HEK293T (cell line): Measurements from ENCODE around the gene DCTD.

Experiments
- CTCF ChIA-PET: fragments of 350-600 bp; formaldehyde crosslinking; extraction: SDS; loops from one replicate; lab custom pipeline; 2021; ENCODE audit warnings: antibody characterized with exemption, inconsistent platforms; lab: Yijun Ruan, JAX
- POLR2A ChIA-PET: fragments of 350-600 bp; formaldehyde crosslinking; extraction: SDS; loops from one replicate; lab custom pipeline; 2020; ENCODE audit warnings: antibody characterized with exemption, inconsistent platforms; lab: Yijun Ruan, JAX
- DNase-seq: peaks from one replicate; pipeline ENCODE4 v3.0.0; 2012; ENCODE audit warnings: mixed read lengths; ENCODE audit errors: extremely low spot score
- ARNT ChIP-seq: fragments of 450-650 bp; IDR thresholded peaks from 2 replicates; pipeline ENCODE4 v1.6.1; 2017; ENCODE audit warnings: mild to moderate bottlenecking
- BHLHE40 ChIP-seq: fragments of 450-650 bp; IDR thresholded peaks from 2 replicates; pipeline ENCODE4 v1.6.1; 2016; ENCODE audit warnings: mild to moderate bottlenecking, moderate library complexity, borderline replicate concordance
- CTBP1 ChIP-seq: fragments of 450-650 bp; IDR thresholded peaks from 2 replicates; pipeline ENCODE4 v1.6.1; 2016; ENCODE audit warnings: borderline replicate concordance
- ELF4 ChIP-seq: fragments of 450-650 bp; IDR thresholded peaks from 2 replicates; pipeline ENCODE4 v1.6.1; 2017; ENCODE audit warnings: antibody characterized with exemption
- FOXA1 ChIP-seq: fragments of 450-650 bp; IDR thresholded peaks from 2 replicates; pipeline ENCODE4 v1.6.1; 2016; ENCODE audit warnings: mild to moderate bottlenecking
- FOXK2 ChIP-seq: fragments of 450-650 bp; IDR thresholded peaks from 2 replicates; pipeline ENCODE4 v1.6.1; 2016; ENCODE audit warnings: mild to moderate bottlenecking
- FOXM1 ChIP-seq: fragments of 450-650 bp; IDR thresholded peaks from 2 replicates; pipeline ENCODE4 v1.6.1; 2017; ENCODE audit warnings: mild to moderate bottlenecking, borderline replicate concordance
- HDGF ChIP-seq: fragments of 450-650 bp; IDR thresholded peaks from 2 replicates; pipeline ENCODE4 v1.6.1; 2017; ENCODE audit warnings: antibody characterized with exemption, borderline replicate concordance
- L3MBTL2 ChIP-seq: fragments of 450-650 bp; conservative IDR thresholded peaks from 2 replicates; pipeline ENCODE4 v1.6.1; 2016; ENCODE audit warnings: mild to moderate bottlenecking
- LEF1 ChIP-seq: fragments of 450-650 bp; IDR thresholded peaks from 2 replicates; pipeline ENCODE4 v1.6.1; 2017; ENCODE audit warnings: mild to moderate bottlenecking, borderline replicate concordance
- NFRKB ChIP-seq: fragments of 450-650 bp; IDR thresholded peaks from 2 replicates; pipeline ENCODE4 v1.6.1; 2016; ENCODE audit warnings: mild to moderate bottlenecking, moderate library complexity
- SP1 ChIP-seq: fragments of 450-650 bp; IDR thresholded peaks from 2 replicates; pipeline ENCODE4 v1.6.1; 2017
- SUZ12 ChIP-seq: fragments of 450-650 bp; IDR thresholded peaks from 2 replicates; pipeline ENCODE4 v1.6.1; 2016; ENCODE audit warnings: mild to moderate bottlenecking
- TARDBP ChIP-seq: fragments of 450-650 bp; IDR thresholded peaks from 2 replicates; pipeline ENCODE4 v1.6.1; 2016
- ZNF384 ChIP-seq: fragments of 450-650 bp; IDR thresholded peaks from 2 replicates; pipeline ENCODE4 v1.6.1; 2016
- TF ChIP-seq, protein P1 (sequence below): fragments of 450-650 bp; IDR thresholded peaks from 2 replicates; pipeline ENCODE4 v1.6.1; 2016

The DCTD gene

DNA sequence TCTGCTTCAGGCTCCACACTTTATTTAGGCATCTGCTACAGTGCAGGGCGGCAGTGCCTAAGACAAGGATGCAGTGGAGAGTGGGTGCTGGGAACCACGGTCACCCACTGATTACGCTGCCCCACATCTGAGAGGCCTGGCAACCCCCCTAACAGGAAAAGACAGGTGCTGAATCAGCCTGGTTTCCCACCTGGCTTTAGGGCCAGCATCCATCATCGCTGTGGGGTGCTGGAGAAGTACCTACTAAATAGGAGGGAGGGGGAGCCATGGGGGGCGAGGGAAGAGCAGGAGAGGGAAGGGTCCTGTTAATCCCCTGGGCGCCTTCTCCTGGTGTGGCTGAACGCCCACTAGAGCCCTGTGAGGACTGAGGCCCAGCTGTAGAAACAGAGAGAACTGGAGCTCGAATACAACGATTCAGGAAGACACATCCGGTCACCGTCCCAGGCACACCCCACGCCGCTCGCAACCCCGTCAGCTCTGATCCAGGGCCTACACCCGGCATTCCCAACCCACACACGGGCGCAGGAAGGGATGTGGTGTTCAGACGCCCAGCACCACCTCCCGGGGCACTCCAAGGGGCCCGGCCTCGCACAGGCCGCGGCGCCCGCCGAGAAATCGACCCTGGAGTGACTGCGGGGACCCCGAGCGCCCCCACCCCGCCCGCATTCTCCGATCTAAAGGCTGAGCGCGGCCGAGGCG is 554 bp downstream of the DCTD start:
- DNase-seq = peak; percentile 34
- no peak for TF ChIP-seq BHLHE40
- TF ChIP-seq, protein P1, sequence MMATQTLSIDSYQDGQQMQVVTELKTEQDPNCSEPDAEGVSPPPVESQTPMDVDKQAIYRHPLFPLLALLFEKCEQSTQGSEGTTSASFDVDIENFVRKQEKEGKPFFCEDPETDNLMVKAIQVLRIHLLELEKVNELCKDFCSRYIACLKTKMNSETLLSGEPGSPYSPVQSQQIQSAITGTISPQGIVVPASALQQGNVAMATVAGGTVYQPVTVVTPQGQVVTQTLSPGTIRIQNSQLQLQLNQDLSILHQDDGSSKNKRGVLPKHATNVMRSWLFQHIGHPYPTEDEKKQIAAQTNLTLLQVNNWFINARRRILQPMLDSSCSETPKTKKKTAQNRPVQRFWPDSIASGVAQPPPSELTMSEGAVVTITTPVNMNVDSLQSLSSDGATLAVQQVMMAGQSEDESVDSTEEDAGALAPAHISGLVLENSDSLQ = no peak
- TF ChIP-seq FOXA1 = no peak
- TF ChIP-seq LEF1 = no peak
- POLR2A ChIA-PET = interaction anchor here (0.6 kb wide), 3 partner anchors 9 to 51 kb away, joined by 3 read pairs; no protein-coding TSS in a partner anchor
- CTCF ChIA-PET = interaction anchor here (0.6 kb wide), 2 partner anchors 9 to 111 kb away, joined by 3 read pairs; no protein-coding TSS in a partner anchor

DNA sequence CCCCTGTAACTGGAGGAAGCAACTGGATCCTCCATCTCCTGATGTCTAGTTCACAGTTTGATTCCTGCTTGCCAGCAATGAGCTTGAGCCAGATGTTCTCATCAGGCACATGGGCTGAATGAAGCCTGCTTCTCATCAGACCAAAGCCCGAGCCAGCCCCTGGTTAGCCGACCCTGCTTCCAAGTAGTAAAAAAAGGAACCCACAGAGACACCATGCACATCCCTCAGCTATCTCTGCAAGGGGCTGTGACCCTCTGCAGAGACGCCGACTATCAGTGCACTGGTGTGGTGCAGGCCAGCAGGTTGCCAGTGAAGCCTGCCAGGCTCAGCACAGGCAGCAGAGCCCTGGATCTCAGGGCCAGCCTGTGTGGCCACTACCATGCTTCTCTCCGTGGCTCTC is 2.8 kb downstream of the DCTD start:
- no peak for DNase-seq
- CTCF ChIA-PET = no interaction called here
- TF ChIP-seq, protein P1 = no peak
- no peak for TF ChIP-seq SP1
- no peak for TF ChIP-seq NFRKB
- no peak for TF ChIP-seq LEF1
- no peak for TF ChIP-seq CTBP1
- TF ChIP-seq ARNT = no peak
- no peak for TF ChIP-seq TARDBP
- no peak for TF ChIP-seq ELF4
- TF ChIP-seq ZNF384 = no peak
- TF ChIP-seq SUZ12 = no peak
- no peak for TF ChIP-seq L3MBTL2
- POLR2A ChIA-PET = interaction anchor here (0.6 kb wide), 2 partner anchors 34 to 49 kb away, joined by 3 to 4 read pairs; no protein-coding TSS in a partner anchor

DNA sequence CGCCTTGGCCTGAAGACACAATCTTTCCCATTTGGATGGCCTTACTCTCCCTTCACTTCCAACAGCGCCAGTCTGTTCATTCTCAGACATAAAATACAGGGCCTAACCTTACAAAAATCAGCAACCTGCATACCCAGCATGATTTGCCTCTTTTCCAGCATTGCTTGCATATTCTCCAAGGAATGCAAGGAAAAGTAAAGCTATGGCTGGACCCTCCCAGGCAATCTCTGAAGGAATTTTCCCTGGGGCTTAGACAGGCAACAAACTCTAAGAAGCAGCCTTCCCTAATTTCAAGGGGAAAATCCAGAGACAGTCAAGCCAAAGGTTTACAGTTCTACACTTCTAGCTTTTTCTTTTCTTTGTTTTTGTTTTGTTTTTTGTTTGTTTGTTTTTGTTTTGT is 3.6 kb downstream of the DCTD start:
- no peak for TF ChIP-seq SUZ12
- no peak for TF ChIP-seq TARDBP
- TF ChIP-seq, protein P1 = no peak
- TF ChIP-seq L3MBTL2 = no peak
- no peak for TF ChIP-seq FOXM1
- TF ChIP-seq CTBP1 = no peak
- TF ChIP-seq HDGF = no peak
- no peak for TF ChIP-seq NFRKB
- no peak for TF ChIP-seq ZNF384
- ChIA-PET POLR2A (interaction anchor here (0.7 kb wide), 1 partner anchor 664 kb away, joined by 3 read pairs; no protein-coding TSS in a partner anchor), CTCF (no interaction called here)
- no peak for DNase-seq

DNA sequence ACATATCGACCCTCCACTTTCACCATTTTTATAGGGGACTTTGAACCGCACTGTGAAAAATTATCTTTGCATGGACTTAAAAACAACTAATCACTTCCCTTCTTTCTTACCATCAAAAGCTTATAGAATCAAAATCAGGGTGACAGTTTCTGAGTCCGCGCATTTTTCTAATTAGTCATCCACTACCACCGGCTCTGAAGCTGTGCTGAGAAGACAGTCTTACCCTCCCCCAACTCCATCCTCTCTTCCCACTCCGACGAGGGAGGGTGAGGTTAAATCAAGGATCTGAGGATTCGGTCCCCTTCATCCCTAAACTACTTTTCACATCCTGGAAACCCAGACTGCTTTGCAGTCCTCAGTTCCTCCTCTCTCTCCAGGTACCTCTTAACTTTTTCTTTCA is 4.2 kb downstream of the DCTD start:
- CTCF ChIA-PET = no interaction called here
- POLR2A ChIA-PET = interaction anchor here (0.7 to 1.1 kb wide), 2 partner anchors 24 to 664 kb away, joined by 3 read pairs; no protein-coding TSS in a partner anchor
- DNase-seq = no peak
- no peak for TF ChIP-seq SP1
- no peak for TF ChIP-seq FOXA1
- TF ChIP-seq NFRKB = no peak

DNA sequence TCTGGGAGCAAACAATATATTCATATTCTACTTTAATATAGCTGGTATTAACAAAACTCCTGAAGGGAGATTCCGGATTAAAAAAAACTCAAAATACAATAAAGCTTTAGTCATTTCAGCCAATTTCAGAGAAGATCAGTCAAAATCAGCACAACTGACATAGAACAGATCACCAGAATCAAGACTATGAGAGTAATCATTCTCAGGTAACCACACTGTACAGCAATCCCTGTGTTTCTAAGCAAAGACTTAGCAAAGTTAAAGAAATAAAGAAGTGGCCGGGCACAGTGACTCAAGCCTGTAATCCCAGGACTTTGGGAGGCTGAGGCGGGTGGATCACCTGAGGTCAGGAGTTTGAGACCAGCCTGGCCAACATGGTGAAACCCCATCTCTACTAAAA is 9.1 kb downstream of the DCTD start:
- TF ChIP-seq FOXK2 (no peak), TARDBP (no peak), CTBP1 (no peak), L3MBTL2 (no peak), NFRKB (no peak), FOXA1 (no peak), ELF4 (no peak), BHLHE40 (no peak), SP1 (no peak), ARNT (no peak), SUZ12 (no peak), ZNF384 (no peak), FOXM1 (no peak)
- TF ChIP-seq, protein P1 = no peak
- POLR2A ChIA-PET = interaction anchor here (0.6 kb wide), 1 partner anchor 55 kb away, joined by 3 read pairs; no protein-coding TSS in a partner anchor
- DNase-seq = no peak
- CTCF ChIA-PET = no interaction called here

DNA sequence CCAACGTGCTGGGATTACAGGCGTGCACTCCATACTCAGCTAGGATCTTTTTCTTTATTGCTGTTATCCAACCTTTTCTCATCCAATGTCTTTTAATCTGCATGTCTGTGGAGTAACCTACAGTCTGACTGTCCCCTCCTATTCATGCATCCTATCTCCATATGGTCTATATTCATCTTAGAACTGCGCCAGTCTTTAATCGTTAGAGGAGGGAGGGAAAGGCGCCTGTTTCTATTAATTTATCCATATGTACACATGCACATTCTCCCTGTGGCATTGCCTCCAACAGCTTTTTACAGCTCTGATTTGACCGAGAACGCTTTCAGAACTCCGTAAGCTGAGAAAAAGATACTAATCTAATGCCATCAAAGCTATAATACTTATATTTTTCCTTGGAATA is 9.8 kb downstream of the DCTD start:
- CTCF ChIA-PET = interaction anchor here (0.6 kb wide), 1 partner anchor 95 kb away, joined by 4 read pairs; no protein-coding TSS in a partner anchor
- no peak for TF ChIP-seq FOXM1
- POLR2A ChIA-PET = interaction anchor here (1.2 kb wide), 1 partner anchor 9 kb away, joined by 3 read pairs; no protein-coding TSS in a partner anchor
- no peak for DNase-seq
